Activated CD8-positive, alpha-beta T cell treated with anti-CD3 and anti-CD28 coated beads for 36 hours (primary cell): ENCODE measurements around the gene DGAT2. TPM values are rescaled to one million over a fixed set of nuclear protein-coding genes. Genes with fewer than 3 reads are reported as not detected.
"Not testable (repeated sequence)": the region's sequence is repeated elsewhere in the genome, so short reads cannot be mapped to it uniquely, and the experiment has no call there.

Source experiments
- ATAC-seq: fragments of 200-7000 bp; cut with Tn5 transposase; one replicate; pipeline ENCODE4 v1.10.0; 2021; ENCODE audit warnings: mild to moderate bottlenecking, moderate library complexity
- CTCF ChIA-PET: fragments of 350-600 bp; sonication (Branson Sonifier 250); formaldehyde crosslinking; loops from one replicate; lab custom pipeline; 2021; ENCODE audit warnings: antibody characterized with exemption; lab: Charles Lee
- POLR2A ChIA-PET: fragments of 350-600 bp; sonication (Branson Sonifier 250); formaldehyde crosslinking; loops from one replicate; lab custom pipeline; 2021; ENCODE audit warnings: antibody characterized with exemption; lab: Charles Lee
- DNase-seq: peaks from one replicate; pipeline ENCODE4 v3.0.0-alpha.2; 2020
- H3K27ac Mint-ChIP-seq: one replicate; pipeline ENCODE4 v1.8.0; 2021; ENCODE audit warnings: mild to moderate bottlenecking, mixed read lengths
- H3K27me3 Mint-ChIP-seq: one replicate; pipeline ENCODE4 v1.8.0; 2021; ENCODE audit warnings: mixed read lengths
- H3K36me3 Mint-ChIP-seq: one replicate; pipeline ENCODE4 v1.8.0; 2021; ENCODE audit warnings: low read depth, mixed read lengths
- H3K4me1 Mint-ChIP-seq: one replicate; pipeline ENCODE4 v1.8.0; 2021; ENCODE audit warnings: low read depth, mixed read lengths
- H3K4me3 Mint-ChIP-seq: one replicate; pipeline ENCODE4 v1.8.0; 2021; ENCODE audit warnings: mild to moderate bottlenecking, moderate library complexity, mixed read lengths
- H3K9me3 Mint-ChIP-seq: one replicate; pipeline ENCODE4 v1.8.0; 2021; ENCODE audit warnings: mixed read lengths
- intact Hi-C: fragments of 100-400 bp; cut with micrococcal nuclease; formaldehyde crosslinking; loops from one replicate; pipeline ENCODE4 v1.10.0; 2022
- total RNA-seq, 2 experiments: library from RNA; stranded (reverse); gene quantifications; one replicate each; pipeline ENCODE4 v1.2.3, GENCODE V29; 2021
- TF ChIP-seq, protein P1 (sequence below): fragments of 200-600 bp; IDR thresholded peaks from one replicate; pipeline ENCODE4 v1.8.0; 2022; ENCODE audit warnings: antibody characterized with exemption, mild to moderate bottlenecking

DGAT2 gene
- total RNA-seq, 2 experiments from 2014 or later = 1.7 to 1.8 TPM

DNA sequence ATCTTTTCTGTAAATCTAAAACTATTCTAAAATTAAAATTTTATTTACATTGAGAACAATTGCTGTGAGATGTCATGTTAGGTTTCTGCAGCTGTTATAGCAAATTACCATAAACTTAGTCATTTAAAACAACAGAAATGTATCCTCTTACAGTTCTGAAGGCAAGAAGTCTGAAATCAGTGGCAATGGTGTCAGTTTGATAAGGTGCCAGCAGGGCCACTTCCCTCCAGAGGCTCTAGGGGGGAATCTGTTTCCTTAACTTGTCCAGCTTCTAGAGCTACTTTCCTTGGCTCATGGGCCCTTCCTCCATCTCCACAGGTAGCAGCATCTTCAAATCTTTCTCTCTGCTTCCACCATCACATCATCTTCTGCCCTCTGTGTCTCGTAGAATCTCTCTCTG lies 27.9 kb upstream of the DGAT2 start:
- H3K9me3 Mint-ChIP-seq = no peaks in the 10 kb centered on the region
- ChIA-PET POLR2A (no interaction called here), CTCF (interaction anchor here (1.2 kb wide), 2 partner anchors 16 to 192 kb away, joined by 3 read pairs; no protein-coding TSS in a partner anchor)
- ATAC-seq (no peak), DNase-seq (no peak)
- H3K4me3 Mint-ChIP-seq = no peak overlapping the region
- H3K36me3 Mint-ChIP-seq = no peaks in the 10 kb centered on the region
- no peak overlapping the region for H3K27ac Mint-ChIP-seq
- no peaks in the 10 kb centered on the region for H3K4me1 Mint-ChIP-seq
- peaks cover 9% of the 10 kb centered on the region for H3K27me3 Mint-ChIP-seq
- intact Hi-C loops = no loop called here
- TF ChIP-seq, protein P1, sequence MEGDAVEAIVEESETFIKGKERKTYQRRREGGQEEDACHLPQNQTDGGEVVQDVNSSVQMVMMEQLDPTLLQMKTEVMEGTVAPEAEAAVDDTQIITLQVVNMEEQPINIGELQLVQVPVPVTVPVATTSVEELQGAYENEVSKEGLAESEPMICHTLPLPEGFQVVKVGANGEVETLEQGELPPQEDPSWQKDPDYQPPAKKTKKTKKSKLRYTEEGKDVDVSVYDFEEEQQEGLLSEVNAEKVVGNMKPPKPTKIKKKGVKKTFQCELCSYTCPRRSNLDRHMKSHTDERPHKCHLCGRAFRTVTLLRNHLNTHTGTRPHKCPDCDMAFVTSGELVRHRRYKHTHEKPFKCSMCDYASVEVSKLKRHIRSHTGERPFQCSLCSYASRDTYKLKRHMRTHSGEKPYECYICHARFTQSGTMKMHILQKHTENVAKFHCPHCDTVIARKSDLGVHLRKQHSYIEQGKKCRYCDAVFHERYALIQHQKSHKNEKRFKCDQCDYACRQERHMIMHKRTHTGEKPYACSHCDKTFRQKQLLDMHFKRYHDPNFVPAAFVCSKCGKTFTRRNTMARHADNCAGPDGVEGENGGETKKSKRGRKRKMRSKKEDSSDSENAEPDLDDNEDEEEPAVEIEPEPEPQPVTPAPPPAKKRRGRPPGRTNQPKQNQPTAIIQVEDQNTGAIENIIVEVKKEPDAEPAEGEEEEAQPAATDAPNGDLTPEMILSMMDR = no peak

DNA sequence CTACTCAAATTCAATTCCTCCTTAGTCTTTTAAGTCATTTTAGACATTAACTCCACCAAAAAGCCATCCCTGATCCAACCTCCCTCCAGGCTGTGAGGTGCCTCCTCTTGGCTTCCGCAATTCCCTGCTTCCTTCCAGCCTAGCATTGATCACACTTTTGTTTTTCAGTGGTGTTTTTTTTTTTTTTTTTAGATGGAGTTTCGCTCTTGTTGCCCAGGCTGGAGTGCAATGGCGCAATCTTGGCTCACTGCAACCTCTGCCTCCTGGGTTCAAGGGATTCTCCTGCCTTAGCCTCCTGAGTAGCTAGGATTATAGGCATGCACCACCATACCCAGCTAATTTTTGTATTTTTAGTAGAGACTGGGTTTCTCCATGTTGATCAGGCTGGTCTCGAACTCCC lies 25.4 kb upstream of the DGAT2 start:
- intact Hi-C loops = not testable (repeated sequence)

DNA sequence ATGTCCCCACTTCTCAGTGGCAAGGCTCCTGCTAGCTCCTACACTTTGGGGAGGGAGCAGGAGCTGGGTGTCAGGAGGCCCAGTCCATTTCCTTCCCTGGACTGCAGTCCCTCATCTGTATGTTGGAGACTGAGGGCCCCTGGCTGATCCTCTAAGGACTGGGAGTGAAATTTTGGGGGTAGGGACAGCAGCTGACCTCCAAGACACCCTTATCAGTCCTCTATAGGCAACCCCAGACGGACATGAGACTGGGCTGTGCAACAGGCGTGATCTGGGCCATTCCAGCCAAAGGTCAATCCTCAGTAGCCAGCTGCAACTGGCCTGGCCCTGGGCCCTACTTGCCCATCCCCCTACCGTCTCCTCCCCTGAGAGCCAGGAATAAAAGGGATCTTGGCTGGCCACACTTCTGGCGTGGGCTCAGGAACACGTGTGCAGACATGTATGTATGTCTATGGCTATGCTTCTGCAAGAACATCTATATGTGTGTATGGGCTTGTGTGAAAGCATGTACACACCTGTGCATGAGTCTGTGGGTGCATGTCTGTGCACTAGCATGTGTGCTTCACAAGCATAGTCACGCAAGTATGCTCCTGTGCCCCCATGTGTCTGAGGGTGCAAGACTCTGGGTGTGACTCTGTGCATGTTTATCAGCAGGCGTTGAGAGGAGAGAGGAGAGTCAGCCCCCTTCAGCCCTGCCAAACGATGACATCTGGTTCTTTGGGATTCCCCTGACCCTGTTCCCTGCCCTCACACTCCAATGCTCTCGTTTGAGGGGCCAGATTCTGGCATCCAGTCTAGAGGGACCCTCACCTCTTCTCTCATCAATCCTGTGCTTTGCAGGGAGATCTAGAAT lies 24.6 kb upstream of the DGAT2 start:
- Mint-ChIP-seq H3K4me3 (no peak overlapping the region), H3K9me3 (no peaks in the 10 kb centered on the region), H3K27me3 (peaks cover 18% of the 10 kb centered on the region), H3K36me3 (no peaks in the 10 kb centered on the region), H3K4me1 (no peaks in the 10 kb centered on the region), H3K27ac (no peak overlapping the region)
- DNase-seq (no peak), ATAC-seq (no peak)
- intact Hi-C loops = no loop called here
- CTCF ChIA-PET = no interaction called here
- TF ChIP-seq, protein P1 = no peak
- POLR2A ChIA-PET = no interaction called here

More for the DNA sequence above, 25.4 kb upstream of the DGAT2 start:
- H3K36me3 Mint-ChIP-seq, DNase-seq, CTCF ChIA-PET, H3K27ac Mint-ChIP-seq, H3K4me1 Mint-ChIP-seq, POLR2A ChIA-PET, H3K4me3 Mint-ChIP-seq, H3K9me3 Mint-ChIP-seq, ATAC-seq: not testable (repeated sequence)
- peaks cover 16% of the 10 kb centered on the region for H3K27me3 Mint-ChIP-seq

DNA sequence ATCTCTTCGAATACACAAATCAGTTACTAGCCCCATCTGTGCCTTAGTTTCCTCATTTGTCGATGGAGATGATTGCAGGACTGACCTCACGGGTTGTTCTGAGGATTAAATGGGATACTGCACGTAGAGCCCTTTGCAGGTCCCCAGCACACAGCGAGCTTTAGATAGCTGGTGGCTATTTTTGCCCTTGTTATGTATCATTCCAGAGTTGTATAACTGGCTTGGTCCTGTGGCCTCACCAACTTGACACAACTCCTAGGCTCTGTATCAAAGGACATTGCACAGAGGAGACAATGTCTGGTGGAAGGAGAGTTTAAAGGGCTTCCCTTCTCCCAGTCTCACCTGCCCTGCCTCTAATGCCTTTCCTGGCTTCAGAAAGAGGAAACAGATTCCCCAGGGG lies 22.8 kb upstream of the DGAT2 start:
- Mint-ChIP-seq H3K9me3 (no peaks in the 10 kb centered on the region), H3K27ac (no peak overlapping the region), H3K27me3 (peaks cover 18% of the 10 kb centered on the region), H3K36me3 (no peaks in the 10 kb centered on the region), H3K4me3 (no peak overlapping the region), H3K4me1 (no peaks in the 10 kb centered on the region)
- CTCF ChIA-PET = no interaction called here
- POLR2A ChIA-PET = interaction anchor here (0.7 kb wide), 1 partner anchor 113 kb away, joined by 3 read pairs; no protein-coding TSS in a partner anchor
- ATAC-seq = no peak
- TF ChIP-seq, protein P1 = no peak
- intact Hi-C loops = no loop called here
- no peak for DNase-seq

DNA sequence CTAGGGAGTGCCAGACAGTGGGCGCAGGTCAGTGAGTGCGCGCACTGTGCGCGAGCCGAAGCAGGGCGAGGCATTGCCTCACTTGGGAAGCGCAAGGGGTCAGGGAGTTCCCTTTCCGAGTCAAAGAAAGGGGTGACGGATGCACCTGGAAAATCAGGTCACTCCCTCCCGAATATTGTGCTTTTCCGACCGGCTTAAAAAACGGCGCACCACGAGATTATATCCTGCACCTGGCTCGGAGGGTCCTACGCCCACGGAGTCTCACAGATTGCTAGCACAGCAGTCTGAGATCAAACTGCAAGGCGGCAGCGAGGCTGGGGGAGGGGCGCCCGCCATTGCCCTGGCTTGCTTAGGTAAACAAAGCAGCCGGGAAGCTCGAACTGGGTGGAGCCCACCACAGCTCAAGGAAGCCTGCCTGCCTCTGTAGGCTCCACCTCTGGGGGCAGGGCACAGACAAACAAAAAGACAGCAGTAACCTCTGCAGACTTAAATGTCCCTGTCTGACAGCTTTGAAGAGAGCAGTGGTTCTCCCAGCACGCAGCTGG lies 19.8 kb upstream of the DGAT2 start:
- POLR2A ChIA-PET, H3K4me1 Mint-ChIP-seq, intact Hi-C loops, H3K9me3 Mint-ChIP-seq, ATAC-seq, H3K36me3 Mint-ChIP-seq, H3K4me3 Mint-ChIP-seq, DNase-seq, H3K27ac Mint-ChIP-seq, CTCF ChIA-PET: not testable (repeated sequence)
- peaks cover 15% of the 10 kb centered on the region for H3K27me3 Mint-ChIP-seq

DNA sequence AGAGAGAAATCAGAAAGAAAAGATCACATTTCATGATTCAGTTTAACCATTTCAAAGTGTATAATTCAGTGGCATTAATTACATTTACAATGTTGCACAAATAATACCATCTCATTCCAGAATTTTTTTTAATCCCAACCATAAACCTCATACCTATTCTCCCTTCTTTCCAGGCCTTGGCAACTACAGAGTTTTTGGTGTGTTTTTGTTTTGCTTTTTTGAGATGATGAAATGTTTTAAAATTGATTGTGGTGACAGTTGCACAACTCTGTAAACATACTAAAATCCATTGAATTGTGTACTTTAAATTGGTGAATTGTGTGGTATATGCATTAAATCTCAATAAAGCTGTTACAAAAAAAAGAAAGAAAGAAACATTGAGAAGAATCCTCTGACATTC lies 13.6 kb upstream of the DGAT2 start:
- ATAC-seq, H3K4me3 Mint-ChIP-seq, DNase-seq, H3K4me1 Mint-ChIP-seq, H3K27me3 Mint-ChIP-seq, H3K27ac Mint-ChIP-seq, intact Hi-C loops, H3K36me3 Mint-ChIP-seq, H3K9me3 Mint-ChIP-seq, CTCF ChIA-PET: not testable (repeated sequence)
- POLR2A ChIA-PET = interaction anchor here (0.6 kb wide), 1 partner anchor 34 kb away, joined by 3 read pairs; no protein-coding TSS in a partner anchor
